ENCODE measurements around the gene KPNA3. TPM values are rescaled to one million over a fixed set of nuclear protein-coding genes. Genes with fewer than 3 reads are reported as not detected.

The KPNA3 gene
- total RNA-seq, 1 experiment from 2014 or later = 23.1 TPM

GRCh38 chr13:49783865-49784264 lies 8.6 kb downstream of the KPNA3 start:
- no peaks in the 10 kb centered on the region for H3K36me3 Mint-ChIP-seq (ENCODE audit: insufficient read depth, unreplicated experiment)
- intact Hi-C loops (cut with micrococcal nuclease; ENCODE audit: unreplicated experiment) = no loop called here
- no peaks in the 10 kb centered on the region for H3K9me3 Mint-ChIP-seq (ENCODE audit: low read depth, unreplicated experiment)
- DNase-seq = no peak
- no peak overlapping the region for H3K27ac Mint-ChIP-seq (ENCODE audit: unreplicated experiment)
- peaks cover 29% of the 10 kb centered on the region for H3K4me1 Mint-ChIP-seq (ENCODE audit: low read depth, unreplicated experiment)
- CTCF ChIA-PET = no interaction called here
- no peak overlapping the region for H3K4me3 Mint-ChIP-seq (ENCODE audit: low read depth, unreplicated experiment)
- no peaks in the 10 kb centered on the region for H3K27me3 Mint-ChIP-seq (ENCODE audit: unreplicated experiment)
- no peak for TF ChIP-seq CTCF (IDR thresholded peaks at IDR 0.05; ENCODE audit: unreplicated experiment)
- BruUV-seq (replicated peaks) = no TSS peak

GRCh38 chr13:49782784-49783183 lies 9.7 kb downstream of the KPNA3 start:
- no TSS peak for BruUV-seq (replicated peaks)
- Mint-ChIP-seq H3K4me1 (ENCODE audit: low read depth, unreplicated experiment) (peaks cover 30% of the 10 kb centered on the region), H3K4me3 (ENCODE audit: low read depth, unreplicated experiment) (no peak overlapping the region), H3K36me3 (ENCODE audit: insufficient read depth, unreplicated experiment) (no peaks in the 10 kb centered on the region), H3K27me3 (ENCODE audit: unreplicated experiment) (no peaks in the 10 kb centered on the region), H3K27ac (ENCODE audit: unreplicated experiment) (no peak overlapping the region), H3K9me3 (ENCODE audit: low read depth, unreplicated experiment) (no peaks in the 10 kb centered on the region)
- intact Hi-C loops (cut with micrococcal nuclease; ENCODE audit: unreplicated experiment) = no loop called here
- no peak for DNase-seq
- no peak for TF ChIP-seq CTCF (IDR thresholded peaks at IDR 0.05; ENCODE audit: unreplicated experiment)
- CTCF ChIA-PET = interaction anchor here (0.6 kb wide), 1 partner anchor 712 kb away, joined by 4 read pairs; no protein-coding TSS in a partner anchor

- H3K4me1 Mint-ChIP-seq (ENCODE audit: low read depth, unreplicated experiment) = peaks cover 36% of the 10 kb centered on the region
- H3K4me3 Mint-ChIP-seq (ENCODE audit: low read depth, unreplicated experiment) = no peak overlapping the region
- no peak for TF ChIP-seq CTCF (IDR thresholded peaks at IDR 0.05; ENCODE audit: unreplicated experiment)
- intact Hi-C loops (cut with micrococcal nuclease; ENCODE audit: unreplicated experiment) = no loop called here
- no peaks in the 10 kb centered on the region for H3K27me3 Mint-ChIP-seq (ENCODE audit: unreplicated experiment)
- CTCF ChIA-PET = no interaction called here
- no peaks in the 10 kb centered on the region for H3K9me3 Mint-ChIP-seq (ENCODE audit: low read depth, unreplicated experiment)
- DNase-seq = no peak
- no peaks in the 10 kb centered on the region for H3K36me3 Mint-ChIP-seq (ENCODE audit: insufficient read depth, unreplicated experiment)
- BruUV-seq (replicated peaks) = no TSS peak
- no peak overlapping the region for H3K27ac Mint-ChIP-seq (ENCODE audit: unreplicated experiment)
These were observed 10.7 kb downstream of the KPNA3 start for GRCh38 chr13:49781806-49782205.

- no TSS peak for BruUV-seq (replicated peaks)
- peaks cover 31% of the 10 kb centered on the region for H3K4me1 Mint-ChIP-seq (ENCODE audit: low read depth, unreplicated experiment)
- H3K36me3 Mint-ChIP-seq (ENCODE audit: insufficient read depth, unreplicated experiment) = no peaks in the 10 kb centered on the region
- H3K27me3 Mint-ChIP-seq (ENCODE audit: unreplicated experiment) = no peaks in the 10 kb centered on the region
- H3K9me3 Mint-ChIP-seq (ENCODE audit: low read depth, unreplicated experiment) = no peaks in the 10 kb centered on the region
- intact Hi-C loops (cut with micrococcal nuclease; ENCODE audit: unreplicated experiment) = no loop called here
- no peak overlapping the region for H3K27ac Mint-ChIP-seq (ENCODE audit: unreplicated experiment)
- no peak overlapping the region for H3K4me3 Mint-ChIP-seq (ENCODE audit: low read depth, unreplicated experiment)
- DNase-seq = no peak
- TF ChIP-seq CTCF (IDR thresholded peaks at IDR 0.05; ENCODE audit: unreplicated experiment) = no peak
- CTCF ChIA-PET = no interaction called here
These were observed 12.8 kb downstream of the KPNA3 start for GRCh38 chr13:49779721-49780120.

Data from Calu3 (cell line).